ENCODE results near the gene PDLIM3.
A peak's percentile ranks its signal among the peaks of the same experiment; 100 is the strongest.
"Not testable (repeated sequence)": the region's sequence is repeated elsewhere in the genome, so short reads cannot be mapped to it uniquely, and the experiment has no call there.

PDLIM3 gene

GRCh38 chr4:185534511-185534865 is 819 bp downstream of the PDLIM3 start:
- no peaks in the 10 kb centered on the region for H3K9me3 ChIP-seq (ENCODE audit: control insufficient read depth, low read depth, low read length)
- no peak overlapping the region for H3K27ac ChIP-seq (ENCODE audit: low read length)
- H3K27me3 ChIP-seq (ENCODE audit: control insufficient read depth, insufficient read depth, low read length): peaks cover 27% of the 10 kb centered on the region
- H3K9ac ChIP-seq (ENCODE audit: low read length): no peak overlapping the region
- no peaks in the 10 kb centered on the region for H3K36me3 ChIP-seq (ENCODE audit: control insufficient read depth, low read depth, low read length)
- H3K4me1 ChIP-seq (ENCODE audit: control insufficient read depth, low read depth, low read length): peaks cover 3% of the 10 kb centered on the region
- H3K4me3 ChIP-seq (ENCODE audit: low read length): peak overlapping the region; percentile 57

- H3K27ac ChIP-seq (ENCODE audit: low read length): no peak overlapping the region
- peaks cover 27% of the 10 kb centered on the region for H3K27me3 ChIP-seq (ENCODE audit: control insufficient read depth, insufficient read depth, low read length)
- H3K9me3 ChIP-seq (ENCODE audit: control insufficient read depth, low read depth, low read length): no peaks in the 10 kb centered on the region
- peaks cover 3% of the 10 kb centered on the region for H3K4me1 ChIP-seq (ENCODE audit: control insufficient read depth, low read depth, low read length)
- H3K36me3 ChIP-seq (ENCODE audit: control insufficient read depth, low read depth, low read length): no peaks in the 10 kb centered on the region
- H3K4me3 ChIP-seq (ENCODE audit: low read length): no peak overlapping the region
- no peak overlapping the region for H3K9ac ChIP-seq (ENCODE audit: low read length)
These were observed 2.4 kb downstream of the PDLIM3 start for GRCh38 chr4:185532795-185533324.

GRCh38 chr4:185532293-185532692 is 3.0 kb downstream of the PDLIM3 start:
- Histone ChIP-seq H3K4me3 (ENCODE audit: low read length) (no peak overlapping the region), H3K27ac (ENCODE audit: low read length) (no peak overlapping the region), H3K27me3 (ENCODE audit: control insufficient read depth, insufficient read depth, low read length) (peaks cover 27% of the 10 kb centered on the region), H3K36me3 (ENCODE audit: control insufficient read depth, low read depth, low read length) (no peaks in the 10 kb centered on the region), H3K4me1 (ENCODE audit: control insufficient read depth, low read depth, low read length) (peaks cover 3% of the 10 kb centered on the region), H3K9ac (ENCODE audit: low read length) (no peak overlapping the region), H3K9me3 (ENCODE audit: control insufficient read depth, low read depth, low read length) (no peaks in the 10 kb centered on the region)

- not testable (repeated sequence) for H3K9ac ChIP-seq (ENCODE audit: low read length); H3K27ac ChIP-seq (ENCODE audit: low read length); H3K36me3 ChIP-seq (ENCODE audit: control insufficient read depth, low read depth, low read length); H3K4me3 ChIP-seq (ENCODE audit: low read length); H3K4me1 ChIP-seq (ENCODE audit: control insufficient read depth, low read depth, low read length); H3K9me3 ChIP-seq (ENCODE audit: control insufficient read depth, low read depth, low read length)
- H3K27me3 ChIP-seq (ENCODE audit: control insufficient read depth, insufficient read depth, low read length): peaks cover 25% of the 10 kb centered on the region
These were observed 3.7 kb downstream of the PDLIM3 start for GRCh38 chr4:185531654-185532053.

- H3K4me3 ChIP-seq (ENCODE audit: low read length): no peak overlapping the region
- H3K9ac ChIP-seq (ENCODE audit: low read length): no peak overlapping the region
- H3K27ac ChIP-seq (ENCODE audit: low read length): no peak overlapping the region
- peaks cover 8% of the 10 kb centered on the region for H3K27me3 ChIP-seq (ENCODE audit: control insufficient read depth, insufficient read depth, low read length)
- H3K9me3 ChIP-seq (ENCODE audit: control insufficient read depth, low read depth, low read length): no peaks in the 10 kb centered on the region
- H3K4me1 ChIP-seq (ENCODE audit: control insufficient read depth, low read depth, low read length): no peaks in the 10 kb centered on the region
- H3K36me3 ChIP-seq (ENCODE audit: control insufficient read depth, low read depth, low read length): no peaks in the 10 kb centered on the region
These were observed 5.9 kb downstream of the PDLIM3 start for GRCh38 chr4:185529413-185529812.

- no peaks in the 10 kb centered on the region for H3K27me3 ChIP-seq (ENCODE audit: control insufficient read depth, insufficient read depth, low read length)
- H3K4me1 ChIP-seq (ENCODE audit: control insufficient read depth, low read depth, low read length): no peaks in the 10 kb centered on the region
- H3K4me3 ChIP-seq (ENCODE audit: low read length): no peak overlapping the region
- H3K9me3 ChIP-seq (ENCODE audit: control insufficient read depth, low read depth, low read length): no peaks in the 10 kb centered on the region
- no peak overlapping the region for H3K27ac ChIP-seq (ENCODE audit: low read length)
- no peaks in the 10 kb centered on the region for H3K36me3 ChIP-seq (ENCODE audit: control insufficient read depth, low read depth, low read length)
- H3K9ac ChIP-seq (ENCODE audit: low read length): no peak overlapping the region
These were observed 10.1 kb downstream of the PDLIM3 start for GRCh38 chr4:185524888-185525863.

GRCh38 chr4:185523862-185524261 is 11.4 kb downstream of the PDLIM3 start:
- Histone ChIP-seq H3K9me3 (ENCODE audit: control insufficient read depth, low read depth, low read length) (no peaks in the 10 kb centered on the region), H3K36me3 (ENCODE audit: control insufficient read depth, low read depth, low read length) (no peaks in the 10 kb centered on the region), H3K27ac (ENCODE audit: low read length) (no peak overlapping the region), H3K4me3 (ENCODE audit: low read length) (no peak overlapping the region), H3K9ac (ENCODE audit: low read length) (no peak overlapping the region), H3K4me1 (ENCODE audit: control insufficient read depth, low read depth, low read length) (no peaks in the 10 kb centered on the region), H3K27me3 (ENCODE audit: control insufficient read depth, insufficient read depth, low read length) (no peaks in the 10 kb centered on the region)

- H3K4me3 ChIP-seq (ENCODE audit: low read length): no peak overlapping the region
- H3K27me3 ChIP-seq (ENCODE audit: control insufficient read depth, insufficient read depth, low read length): no peaks in the 10 kb centered on the region
- no peaks in the 10 kb centered on the region for H3K9me3 ChIP-seq (ENCODE audit: control insufficient read depth, low read depth, low read length)
- H3K9ac ChIP-seq (ENCODE audit: low read length): no peak overlapping the region
- no peaks in the 10 kb centered on the region for H3K4me1 ChIP-seq (ENCODE audit: control insufficient read depth, low read depth, low read length)
- H3K36me3 ChIP-seq (ENCODE audit: control insufficient read depth, low read depth, low read length): no peaks in the 10 kb centered on the region
- H3K27ac ChIP-seq (ENCODE audit: low read length): no peak overlapping the region
These were observed 12.9 kb downstream of the PDLIM3 start for GRCh38 chr4:185522451-185522850.

GRCh38 chr4:185520119-185520518 is 15.2 kb downstream of the PDLIM3 start:
- no peak overlapping the region for H3K4me3 ChIP-seq (ENCODE audit: low read length)
- H3K27me3 ChIP-seq (ENCODE audit: control insufficient read depth, insufficient read depth, low read length): no peaks in the 10 kb centered on the region
- no peak overlapping the region for H3K27ac ChIP-seq (ENCODE audit: low read length)
- no peaks in the 10 kb centered on the region for H3K4me1 ChIP-seq (ENCODE audit: control insufficient read depth, low read depth, low read length)
- no peaks in the 10 kb centered on the region for H3K36me3 ChIP-seq (ENCODE audit: control insufficient read depth, low read depth, low read length)
- H3K9me3 ChIP-seq (ENCODE audit: control insufficient read depth, low read depth, low read length): no peaks in the 10 kb centered on the region
- no peak overlapping the region for H3K9ac ChIP-seq (ENCODE audit: low read length)

GRCh38 chr4:185518494-185518893 is 16.8 kb downstream of the PDLIM3 start:
- H3K27me3 ChIP-seq (ENCODE audit: control insufficient read depth, insufficient read depth, low read length): no peaks in the 10 kb centered on the region
- no peak overlapping the region for H3K9ac ChIP-seq (ENCODE audit: low read length)
- H3K4me1 ChIP-seq (ENCODE audit: control insufficient read depth, low read depth, low read length): no peaks in the 10 kb centered on the region
- H3K4me3 ChIP-seq (ENCODE audit: low read length): no peak overlapping the region
- no peaks in the 10 kb centered on the region for H3K9me3 ChIP-seq (ENCODE audit: control insufficient read depth, low read depth, low read length)
- no peaks in the 10 kb centered on the region for H3K36me3 ChIP-seq (ENCODE audit: control insufficient read depth, low read depth, low read length)
- no peak overlapping the region for H3K27ac ChIP-seq (ENCODE audit: low read length)

GRCh38 chr4:185518069-185518468 is 17.2 kb downstream of the PDLIM3 start:
- H3K36me3 ChIP-seq (ENCODE audit: control insufficient read depth, low read depth, low read length): no peaks in the 10 kb centered on the region
- H3K9ac ChIP-seq (ENCODE audit: low read length): no peak overlapping the region
- no peak overlapping the region for H3K4me3 ChIP-seq (ENCODE audit: low read length)
- no peak overlapping the region for H3K27ac ChIP-seq (ENCODE audit: low read length)
- no peaks in the 10 kb centered on the region for H3K9me3 ChIP-seq (ENCODE audit: control insufficient read depth, low read depth, low read length)
- no peaks in the 10 kb centered on the region for H3K4me1 ChIP-seq (ENCODE audit: control insufficient read depth, low read depth, low read length)
- H3K27me3 ChIP-seq (ENCODE audit: control insufficient read depth, insufficient read depth, low read length): no peaks in the 10 kb centered on the region

- no peaks in the 10 kb centered on the region for H3K9me3 ChIP-seq (ENCODE audit: control insufficient read depth, low read depth, low read length)
- no peaks in the 10 kb centered on the region for H3K27me3 ChIP-seq (ENCODE audit: control insufficient read depth, insufficient read depth, low read length)
- no peak overlapping the region for H3K27ac ChIP-seq (ENCODE audit: low read length)
- H3K4me1 ChIP-seq (ENCODE audit: control insufficient read depth, low read depth, low read length): no peaks in the 10 kb centered on the region
- H3K4me3 ChIP-seq (ENCODE audit: low read length): no peak overlapping the region
- no peak overlapping the region for H3K9ac ChIP-seq (ENCODE audit: low read length)
- no peaks in the 10 kb centered on the region for H3K36me3 ChIP-seq (ENCODE audit: control insufficient read depth, low read depth, low read length)
These were observed 20.1 kb downstream of the PDLIM3 start for GRCh38 chr4:185515248-185515647.
